Suprapubic skin (tissue), 4 donors: ENCODE data around the gene TRAPPC3.

Experiments used
- CTCF ChIP-seq, 2 donors: fragments of 200-600 bp in 1 of 2; fragments of 450-650 bp in 1 of 2; sonication (generic) in 1 of 2; IDR thresholded peaks; one replicate each; pipeline ENCODE4 v1.5.1; 2016 to 2019; ENCODE audit warnings: antibody characterized with exemption in 2 of 2, mild to moderate bottlenecking in 1 of 2, moderate library complexity in 1 of 2
- EP300 ChIP-seq: sonication (generic); formaldehyde crosslinking; IDR thresholded peaks from one replicate; pipeline ENCODE4 v1.6.1; 2017; ENCODE audit warnings: antibody characterized with exemption
- POLR2A ChIP-seq, 2 donors: fragments of 450-650 bp; IDR thresholded peaks; one replicate each; pipeline ENCODE4 v1.6.1; 2017; ENCODE audit warnings: antibody characterized with exemption in 2 of 2, mild to moderate bottlenecking in 2 of 2, moderate library complexity in 2 of 2
- POLR2AphosphoS5 ChIP-seq, 3 donors: sonication (generic); formaldehyde crosslinking; IDR thresholded peaks; one replicate each; pipeline ENCODE4 v1.6.1; 2017; ENCODE audit warnings: antibody characterized with exemption in 3 of 3

GRCh38 chr1:36095760-36096405, 53.4 kb downstream of the TRAPPC3 start:
- TF ChIP-seq POLR2A (IDR thresholded peaks at IDR 0.05) (no peak), CTCF (IDR thresholded peaks at IDR 0.05) (no peak), EP300 (no peak), POLR2AphosphoS5 (IDR thresholded peaks at IDR 0.05) (no peak)
